T-helper 1 cell (primary cell): ENCODE measurements around the gene AGT.

ENCODE experiments used
- DNase-seq, 5 donors: peaks; one replicate each; pipeline ENCODE4 v3.0.0-alpha.2; 2012 to 2020
- total RNA-seq, 4 donors: gene quantifications; one replicate each; lab custom pipeline; 2026; lab: John Stamatoyannopoulos, UW

Gene AGT
- 0 to 0.27 (median 0) reads per million in 4 donors for total RNA-seq

DNA sequence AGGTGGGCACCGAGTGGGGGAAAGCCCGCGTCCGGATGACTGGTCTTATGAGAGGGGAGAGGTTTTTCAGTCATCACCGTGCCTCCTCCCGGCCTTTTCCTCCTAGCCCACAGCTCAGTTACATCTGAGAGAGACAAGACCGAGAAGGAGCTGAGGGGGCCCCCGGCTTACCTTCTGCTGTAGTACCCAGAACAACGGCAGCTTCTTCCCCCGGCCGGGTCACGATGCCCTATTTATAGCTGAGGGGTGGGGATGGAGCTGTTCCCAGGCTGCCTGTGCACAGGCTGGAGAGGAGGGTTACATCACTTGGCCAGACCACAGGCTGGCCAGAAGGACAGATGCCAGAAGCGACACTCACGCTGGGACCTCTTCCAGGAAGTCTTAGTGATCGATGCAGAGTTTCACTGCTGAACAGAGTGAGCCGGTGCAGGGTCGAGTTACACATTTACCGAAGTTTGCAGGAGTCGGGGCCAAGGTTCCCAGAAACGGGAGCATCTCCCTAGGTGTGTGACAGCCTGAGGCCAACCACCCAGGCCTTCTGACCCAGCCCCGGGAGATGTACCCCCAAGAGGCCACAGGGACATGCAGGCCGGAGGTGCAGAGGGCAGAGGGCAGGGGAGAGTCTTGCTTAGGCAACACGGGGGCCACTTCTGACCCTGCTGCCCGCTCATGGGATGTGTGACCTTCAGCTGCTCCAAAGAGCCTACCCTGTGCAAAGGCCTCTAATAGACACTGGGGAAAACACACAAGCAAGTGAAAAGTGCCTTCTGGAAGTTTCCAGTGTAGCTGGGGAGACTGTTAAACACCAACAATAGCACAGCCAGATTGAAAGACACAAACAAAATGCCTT lies at the start of gene AGT:
Gene AGT, minus strand, starts transcription at position 208 of the 850 bp plus-strand sequence. CDS start 3,299 bp downstream, outside the sequence.
- no peak for DNase-seq

DNA sequence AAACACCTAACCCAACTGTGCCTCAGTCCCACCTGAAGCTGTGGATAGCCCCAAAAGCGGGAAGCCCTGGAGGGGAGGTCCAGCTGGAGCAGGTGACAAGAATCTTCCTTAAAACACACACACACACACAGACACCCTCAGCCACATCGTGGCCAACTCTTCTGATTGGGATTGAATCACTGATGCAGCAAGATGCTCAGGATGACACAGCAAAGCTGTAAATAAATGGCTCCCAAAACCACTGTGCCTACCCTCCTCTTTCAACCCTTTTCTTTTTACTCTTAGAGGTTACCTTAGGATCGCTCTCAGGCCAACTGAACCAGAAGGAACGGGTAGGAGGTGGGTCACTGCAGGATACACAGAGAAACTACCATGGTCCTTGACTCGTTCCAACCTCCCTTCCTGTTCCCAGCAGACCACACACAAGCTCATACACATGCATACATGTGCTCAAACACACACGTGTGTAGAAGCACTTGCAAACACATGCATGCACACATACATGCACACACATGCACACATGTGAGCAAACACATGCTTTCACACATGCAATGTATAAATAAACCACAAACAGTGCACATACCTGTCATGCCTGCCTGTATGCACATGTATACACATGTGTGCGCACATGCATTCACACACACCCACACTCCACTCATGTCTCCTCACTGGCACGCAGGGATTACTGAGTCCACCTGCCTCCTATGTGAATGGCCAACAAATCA lies 47.7 kb upstream of the AGT start:
- DNase-seq, result no peak

DNA sequence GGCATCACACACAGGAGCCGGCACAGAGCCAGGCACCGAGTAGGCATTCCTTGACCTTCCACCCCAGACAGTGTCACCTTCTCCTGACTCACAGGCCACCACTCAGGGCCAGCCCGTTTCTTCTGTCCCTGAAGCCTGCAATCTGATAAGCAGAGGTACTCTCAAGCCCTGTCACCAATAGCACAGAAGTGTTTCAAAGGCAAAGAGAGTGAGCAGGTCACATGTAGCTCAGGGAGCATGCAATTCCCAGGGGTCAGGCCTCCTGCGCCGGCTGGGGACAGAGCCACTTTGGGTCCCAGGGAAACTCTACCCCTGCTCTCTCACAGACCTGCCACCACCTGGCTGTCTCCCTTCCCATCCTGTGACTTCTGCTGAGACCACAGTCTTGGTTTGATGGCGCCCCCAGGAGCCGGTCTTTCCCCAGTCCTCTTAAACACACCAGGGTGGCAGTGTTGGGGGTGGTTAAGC lies 46.5 kb upstream of the AGT start:
- DNase-seq, result no peak

DNA sequence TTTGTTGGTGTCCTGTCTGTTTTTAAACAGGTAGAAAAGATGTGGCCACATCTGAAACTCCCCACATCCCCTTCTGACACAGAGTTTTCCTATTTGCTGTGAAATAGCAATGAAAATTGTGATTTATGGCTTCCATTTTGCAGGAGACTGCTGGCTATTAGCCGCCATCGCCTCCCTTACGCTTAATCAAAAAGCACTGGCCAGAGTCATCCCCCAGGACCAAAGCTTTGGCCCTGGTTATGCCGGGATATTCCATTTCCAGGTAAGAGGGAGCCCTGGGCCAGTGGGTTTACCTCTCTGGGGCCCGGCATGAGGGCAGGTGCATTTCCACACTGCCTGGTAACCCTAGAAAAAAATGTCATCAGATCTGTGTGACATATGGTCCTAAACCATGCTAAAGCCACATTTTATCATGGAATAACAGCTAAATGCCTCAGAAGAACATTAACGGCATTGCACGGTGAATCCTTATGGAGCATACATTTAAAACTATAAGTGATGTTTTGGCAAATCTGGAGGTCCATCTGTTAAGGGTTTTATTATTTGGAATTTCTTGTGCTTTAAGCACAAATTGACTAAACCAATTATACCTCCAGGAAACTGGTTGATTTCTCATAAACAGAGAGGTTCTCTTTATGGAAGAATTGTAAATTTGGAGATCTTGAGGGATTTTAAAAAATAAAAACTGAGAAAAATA lies 45.6 kb upstream of the AGT start:
- no peak for DNase-seq

DNA sequence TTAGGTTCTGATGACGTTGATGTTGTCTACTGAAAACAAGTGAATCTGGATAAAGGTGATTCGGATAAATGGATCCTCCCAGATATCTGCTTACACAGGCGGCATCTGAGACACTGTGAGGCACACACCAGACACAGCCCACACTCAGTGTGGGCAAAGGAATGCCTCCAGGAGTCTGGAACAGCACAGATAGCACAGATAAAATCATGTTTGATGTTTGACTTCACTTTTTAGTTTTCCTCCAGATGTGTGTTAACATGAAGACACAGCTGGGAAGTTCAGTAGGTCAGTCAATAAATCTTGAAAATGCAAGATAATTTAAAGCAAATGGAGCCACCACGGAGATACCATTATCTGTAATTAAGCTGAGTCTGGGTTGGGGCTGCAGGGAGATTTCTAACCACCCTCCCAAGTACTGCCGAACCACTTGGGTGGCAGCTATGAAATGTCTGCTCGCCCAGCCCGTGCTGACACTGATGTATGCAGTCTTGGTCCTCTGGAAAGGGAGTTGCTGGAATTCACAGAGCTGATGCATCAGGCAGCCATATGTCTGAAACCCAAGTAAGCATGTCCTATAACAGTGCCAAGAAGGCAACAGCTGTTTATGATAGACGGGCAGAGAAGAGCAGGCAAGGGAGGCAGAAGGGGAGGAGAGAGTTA lies 44.9 kb upstream of the AGT start:
- no peak for DNase-seq

DNA sequence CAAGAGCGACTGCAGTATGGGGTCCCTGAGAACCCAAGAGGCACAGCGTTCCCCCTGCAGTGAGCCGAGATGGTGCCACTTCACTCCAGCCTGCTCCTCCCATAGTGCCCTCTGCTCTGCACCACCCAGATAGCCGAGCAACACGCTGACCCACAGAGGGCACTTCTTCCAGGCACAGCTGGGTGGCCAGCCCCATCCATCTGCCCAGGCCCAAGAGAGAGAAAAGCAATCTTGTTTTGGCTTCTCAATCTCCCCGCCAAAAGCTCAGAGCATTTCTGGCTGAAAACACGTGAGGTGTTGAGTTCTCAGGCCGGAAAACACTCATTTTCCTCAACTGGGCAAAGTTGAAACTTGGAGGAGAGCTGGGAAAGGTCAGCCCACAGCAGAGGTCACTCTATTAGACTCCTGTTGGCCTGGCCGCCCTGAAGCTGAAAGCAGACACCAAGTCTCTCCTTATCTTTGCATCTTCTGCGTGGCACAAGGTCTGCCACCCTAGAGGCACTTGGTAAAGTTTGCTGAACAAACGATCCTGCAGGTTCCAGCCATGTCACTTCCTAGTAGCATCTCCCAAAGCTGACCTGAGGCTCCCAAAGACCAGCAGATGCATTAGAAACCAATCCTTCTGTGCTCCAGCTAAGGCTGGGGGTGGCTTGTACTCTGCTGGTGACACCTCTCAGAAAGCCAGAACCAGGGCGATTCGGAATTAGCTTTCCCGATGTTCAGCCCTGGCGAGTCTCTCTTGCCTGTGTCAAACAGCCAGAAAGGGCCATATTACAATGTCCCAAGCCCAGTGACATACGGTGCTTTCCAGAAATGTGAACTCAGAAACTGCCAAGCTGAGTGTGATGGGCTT lies 44.2 kb upstream of the AGT start:
- no peak for DNase-seq

DNA sequence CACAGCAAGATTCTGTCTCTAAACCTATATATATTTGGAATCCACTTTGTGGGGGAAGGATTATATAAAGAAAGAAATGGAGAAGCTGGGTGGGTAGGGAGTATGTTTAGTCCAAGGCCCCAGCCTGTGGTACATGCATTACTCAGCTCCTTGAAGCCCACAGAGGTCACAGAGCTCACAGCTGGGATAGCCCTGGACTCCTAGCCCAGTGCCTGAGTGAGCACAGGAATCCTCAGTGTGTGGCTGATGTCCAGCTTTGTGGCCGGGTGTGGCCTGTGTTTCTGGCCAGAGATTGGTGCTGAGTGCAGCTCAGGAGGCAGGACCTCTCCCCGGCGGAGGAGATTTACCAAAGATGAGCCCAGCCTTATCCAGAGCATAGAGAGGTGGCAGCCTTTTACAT lies 40.9 kb upstream of the AGT start:
- no peak for DNase-seq

DNA sequence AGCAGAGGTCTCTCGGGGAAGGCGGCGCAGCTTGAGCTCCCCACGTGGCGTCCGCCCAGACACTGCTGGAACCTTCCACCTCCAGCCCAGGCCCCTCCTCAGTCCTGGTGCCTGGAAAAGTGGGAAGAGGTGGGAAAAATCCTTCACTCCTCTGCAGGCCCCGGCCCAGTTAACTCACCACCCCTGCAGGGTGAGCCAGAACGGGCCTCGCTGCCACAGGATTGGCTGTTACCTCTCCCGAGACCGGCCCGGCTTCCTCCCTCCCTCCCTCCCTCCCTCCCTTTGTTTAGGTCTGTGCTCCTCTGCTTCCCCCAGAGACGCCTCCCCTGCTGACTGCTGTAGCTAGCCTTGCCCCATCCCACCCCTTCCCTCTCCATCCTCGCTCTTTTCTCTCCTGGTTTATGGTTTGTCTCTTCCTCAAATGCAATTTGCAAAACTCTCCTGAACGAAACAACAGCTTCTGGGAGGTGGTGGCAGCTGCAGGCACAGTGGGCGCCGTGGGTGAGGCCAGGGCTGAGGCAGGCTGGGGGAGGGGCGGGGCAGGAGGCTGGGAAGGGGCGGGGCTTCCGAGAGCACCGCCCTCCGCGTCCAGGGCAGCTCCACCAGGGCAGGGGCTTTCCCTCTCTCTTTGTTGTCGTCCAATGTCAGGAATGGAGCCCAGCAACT lies 39.8 kb upstream of the AGT start:
- DNase-seq, result peak in 2 of 5 donors; percentile 17

DNA sequence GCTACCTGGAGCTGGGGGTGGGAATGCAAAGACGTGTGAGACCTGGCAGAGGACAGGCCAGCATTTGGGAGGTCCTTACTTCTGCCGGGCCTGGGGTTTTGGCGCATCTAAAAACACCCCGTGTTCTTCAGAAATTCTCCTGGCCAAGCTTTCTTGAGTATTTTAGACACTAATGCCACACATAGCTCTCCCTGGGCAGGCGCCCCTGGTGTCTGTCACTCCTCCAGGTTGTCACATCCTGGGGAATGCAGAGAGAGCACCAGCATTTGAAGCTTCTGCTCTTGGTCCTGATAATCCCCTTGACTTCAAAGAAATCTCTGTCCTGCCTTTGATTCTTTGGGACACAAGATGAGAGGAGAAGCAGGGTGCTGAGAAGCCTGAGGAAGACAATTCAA lies 39.3 kb upstream of the AGT start:
- no peak for DNase-seq

DNA sequence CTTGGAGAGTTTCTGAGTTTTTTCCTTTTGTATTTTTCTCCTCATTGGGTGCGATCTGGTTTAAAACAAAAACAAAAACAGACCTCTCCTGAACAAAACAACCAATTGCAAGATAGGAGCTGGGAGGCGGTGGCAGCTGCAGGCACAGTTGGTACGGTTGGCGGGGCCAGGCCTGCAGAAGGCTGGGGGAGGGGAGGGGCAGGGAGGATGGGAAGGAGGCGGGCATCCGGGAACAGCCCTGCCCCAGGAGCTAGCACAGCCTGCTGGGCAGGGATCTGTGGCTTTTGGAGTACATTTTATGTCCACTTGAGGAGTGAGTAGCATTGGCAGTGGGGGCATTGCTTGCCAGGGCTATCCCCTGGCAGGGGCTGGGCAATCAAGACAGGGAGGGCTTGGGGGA lies 38.5 kb upstream of the AGT start:
- no peak for DNase-seq

DNA sequence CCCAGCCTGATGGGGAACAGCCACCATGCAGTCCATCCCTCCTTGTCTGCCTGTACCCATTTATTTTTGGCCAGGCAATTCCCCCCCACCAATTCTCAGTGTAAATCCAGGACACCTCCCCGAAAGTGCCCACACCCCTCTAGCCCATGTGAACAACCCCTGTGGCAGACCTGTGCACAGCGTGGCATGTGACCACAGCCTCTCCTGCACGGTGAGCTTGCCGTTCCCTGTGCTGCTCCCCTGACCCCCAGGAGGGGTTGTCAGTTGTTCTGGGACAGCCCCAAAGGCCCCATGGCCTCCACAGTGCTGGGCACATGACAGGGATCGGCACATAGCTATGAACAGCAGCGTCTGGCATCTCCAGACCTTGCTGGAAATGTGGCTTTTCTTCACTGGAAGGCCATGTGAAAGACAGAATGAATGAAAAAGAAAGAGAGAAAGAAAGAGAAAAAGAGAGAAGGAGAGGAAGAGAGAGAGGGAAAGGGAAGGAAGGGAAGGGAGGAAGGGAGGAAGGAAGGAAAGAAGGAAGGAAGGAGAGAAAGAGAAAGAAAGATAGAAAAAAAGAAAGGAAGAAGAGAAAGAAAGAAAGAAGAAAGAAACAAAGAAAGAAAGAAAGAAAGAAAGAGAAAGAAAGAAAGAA lies 37.2 kb upstream of the AGT start:
- no peak for DNase-seq

DNA sequence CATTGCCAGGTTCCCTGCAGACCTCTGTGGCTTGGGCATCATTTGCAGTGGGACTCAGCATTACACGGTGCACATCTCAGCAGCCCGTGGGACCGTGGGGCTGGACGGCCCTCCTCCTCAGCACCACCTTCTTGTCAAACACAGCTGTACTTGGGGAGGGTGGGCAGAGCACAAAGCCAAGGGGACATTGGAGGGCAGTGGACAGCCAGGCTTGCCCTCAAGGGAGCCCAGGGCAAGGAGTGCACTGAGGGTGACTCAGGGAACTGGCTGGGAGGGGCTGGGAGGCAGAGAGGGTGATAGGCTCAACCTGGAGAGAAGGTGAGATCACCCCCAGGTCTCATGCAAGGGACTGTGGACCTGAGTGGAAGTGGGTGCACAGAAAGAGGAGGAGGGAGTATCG lies 36.7 kb upstream of the AGT start:
- no peak for DNase-seq

DNA sequence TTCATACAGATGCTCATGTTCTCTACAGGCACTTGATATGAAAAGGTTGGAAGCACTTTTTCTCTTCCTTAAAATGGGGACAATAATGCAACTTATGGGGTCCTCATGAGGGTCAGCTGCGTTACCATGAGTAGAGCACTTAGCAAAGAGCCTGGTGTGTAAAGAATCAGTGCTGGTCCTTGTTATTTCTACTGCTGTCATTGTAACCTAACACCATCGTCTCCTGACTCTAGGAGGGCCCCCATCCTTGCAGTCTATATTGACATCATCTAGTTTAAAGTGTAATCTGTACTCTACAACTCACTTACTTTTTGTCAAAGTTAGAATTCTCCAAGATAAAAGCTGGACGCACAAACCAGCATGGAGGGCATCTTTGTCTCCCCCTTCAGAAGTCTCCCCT lies 35.7 kb upstream of the AGT start:
- DNase-seq, result no peak

DNA sequence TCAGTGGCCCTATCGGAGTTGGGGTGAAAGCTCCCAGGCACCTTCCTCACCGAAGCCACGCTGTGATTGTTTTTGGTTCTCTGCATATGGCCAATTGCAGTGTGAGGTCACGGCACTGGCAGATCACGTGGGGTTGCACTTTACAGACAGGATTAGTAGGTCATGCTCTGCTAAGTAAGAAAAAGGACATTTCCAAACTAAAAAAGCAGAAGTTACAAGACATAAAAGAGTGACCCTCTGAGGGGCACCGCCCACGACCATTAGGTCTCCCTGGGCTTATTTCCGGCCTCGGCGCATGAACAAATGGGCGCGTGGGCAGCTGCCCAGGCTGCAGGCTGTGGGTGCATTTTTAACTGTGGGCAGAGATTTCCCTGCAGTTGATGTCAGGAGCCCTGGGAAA lies 35.2 kb upstream of the AGT start:
- DNase-seq, result no peak

DNA sequence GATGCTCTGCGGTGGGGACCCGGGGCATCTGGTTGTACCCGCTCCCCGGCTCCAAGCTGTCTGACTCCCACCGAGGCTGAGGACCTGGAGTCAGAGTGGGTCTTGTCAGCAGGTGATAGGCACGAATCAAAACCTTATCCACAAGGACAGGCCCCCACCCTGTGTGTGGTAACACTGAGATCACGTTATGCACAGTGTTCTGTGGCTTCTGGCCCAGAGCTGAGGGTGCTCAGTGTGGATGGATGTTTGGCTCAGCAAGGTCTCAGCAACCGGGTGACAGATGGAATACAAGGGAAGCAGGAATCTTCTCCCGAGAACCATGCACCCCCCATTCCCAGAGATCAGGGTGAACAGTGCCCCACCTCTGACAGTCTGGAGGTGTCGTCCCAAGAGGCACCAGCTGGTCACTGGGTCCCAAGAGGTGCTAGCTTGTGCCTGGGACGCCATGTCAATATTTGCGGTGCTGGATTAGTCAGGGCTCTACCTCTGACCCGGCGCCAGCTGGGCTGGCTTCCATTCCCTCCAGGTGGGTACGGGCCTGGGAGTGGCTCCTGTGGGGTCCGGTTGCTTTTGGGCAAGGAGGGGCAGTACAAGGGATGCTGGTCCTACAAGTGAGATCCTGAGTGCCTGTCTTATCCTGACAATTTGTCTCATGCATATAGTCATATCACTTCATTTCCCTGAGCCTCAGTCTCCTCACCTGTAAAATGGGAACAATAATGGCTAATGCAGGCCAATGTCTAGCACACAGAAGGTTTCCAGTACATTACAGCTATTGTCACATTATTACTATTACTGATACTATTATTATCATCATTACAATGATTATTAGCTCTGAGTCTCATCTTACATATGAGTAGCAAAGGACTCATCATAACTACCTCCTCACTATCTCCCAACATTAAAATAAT lies 34.2 kb upstream of the AGT start:
- DNase-seq, result no peak

DNA sequence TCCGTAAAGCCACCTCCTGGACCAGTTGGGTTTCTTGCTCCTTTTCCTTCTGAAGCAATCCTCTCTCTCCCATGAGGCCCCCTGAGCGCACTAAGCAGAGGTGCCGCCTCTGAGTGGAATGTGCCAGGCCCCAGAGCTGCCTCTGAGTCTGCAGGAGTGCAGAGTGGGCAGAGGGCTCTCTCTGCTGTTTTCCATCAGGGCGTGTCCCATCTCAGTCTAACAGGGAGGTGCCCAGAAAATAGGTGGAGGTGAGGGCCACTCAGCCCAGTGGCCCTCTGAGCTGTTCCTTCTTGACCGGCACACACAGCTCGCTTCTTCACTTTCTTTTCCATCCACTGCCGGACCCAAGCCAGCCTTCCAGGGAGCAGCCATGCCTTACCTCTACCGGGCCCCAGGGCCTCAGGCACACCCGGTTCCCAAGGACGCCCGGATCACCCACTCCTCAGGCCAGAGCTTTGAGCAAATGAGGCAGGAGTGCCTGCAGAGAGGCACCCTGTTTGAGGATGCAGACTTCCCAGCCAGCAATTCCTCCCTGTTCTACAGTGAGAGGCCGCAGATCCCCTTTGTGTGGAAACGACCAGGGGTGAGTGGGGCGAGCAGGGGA lies 33.3 kb upstream of the AGT start, which contains the start of gene CAPN9:
Gene CAPN9, plus strand, starts transcription at position 262 of the 604 bp plus-strand sequence. Its CDS starts 109 bp downstream, at position 371.
- no peak for DNase-seq

DNA sequence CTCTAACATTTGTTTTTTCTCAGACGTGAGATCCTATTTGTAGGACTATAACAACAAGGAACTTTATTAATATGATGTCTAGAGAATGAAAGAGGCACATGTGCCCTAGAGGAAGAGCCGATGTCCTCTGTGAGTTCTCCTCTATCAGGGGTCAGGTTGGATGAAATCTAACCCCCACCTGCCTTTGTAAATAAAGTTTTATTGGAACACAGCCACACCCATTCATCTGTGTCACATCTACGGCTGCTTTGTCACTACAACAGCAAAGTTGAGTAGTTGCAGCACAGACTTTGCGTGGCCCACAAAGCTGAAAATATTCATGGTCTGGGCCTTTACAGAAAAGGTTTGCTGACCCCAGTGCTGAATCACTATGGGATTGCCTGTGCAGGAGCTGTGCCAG lies 32.7 kb upstream of the AGT start:
- DNase-seq, result no peak

DNA sequence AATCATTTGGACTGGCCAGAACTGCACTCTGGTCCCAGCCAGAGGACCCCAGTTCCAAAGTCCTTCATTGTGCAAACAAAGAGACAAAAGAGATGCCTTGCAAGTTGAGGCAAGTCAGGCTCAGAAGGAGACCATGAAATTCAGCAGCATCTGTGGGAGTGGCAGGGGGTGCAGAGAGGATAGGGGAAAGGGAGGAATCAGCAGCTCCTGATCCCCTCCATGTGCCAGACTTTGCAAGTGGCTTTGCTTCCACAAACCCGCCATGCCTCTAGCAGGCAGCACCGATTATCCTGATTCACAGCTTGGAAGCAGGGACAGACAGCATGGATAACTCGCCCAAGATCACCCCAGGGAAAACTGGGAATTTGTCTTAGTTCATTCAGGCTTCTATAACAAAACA lies 31.1 kb upstream of the AGT start:
- no peak for DNase-seq

DNA sequence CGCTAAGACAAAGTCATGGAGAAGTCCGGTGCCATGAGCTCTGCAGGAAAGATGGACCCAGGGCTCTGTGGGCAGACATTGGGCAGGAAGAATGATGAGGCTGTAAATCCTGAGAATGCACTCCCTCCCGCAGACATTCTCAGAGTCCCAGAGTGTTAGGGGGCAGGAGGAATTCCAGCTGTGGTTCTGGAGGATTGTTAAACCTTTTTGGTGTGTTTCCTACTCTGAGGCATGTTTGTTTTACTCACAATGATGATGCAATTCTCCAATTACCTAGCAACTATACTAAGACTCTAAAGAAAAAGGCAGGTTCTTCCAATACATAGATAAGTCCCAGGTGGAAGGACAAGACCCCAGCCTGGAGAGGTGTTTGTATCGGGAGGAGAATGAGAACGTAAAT lies 30.5 kb upstream of the AGT start:
- no peak for DNase-seq
